Lower leg skin (tissue), 3 donors: Measurements from ENCODE around the gene SF3A2.

Experiments
- POLR2A ChIP-seq, 2 donors: fragments of 450-650 bp; IDR thresholded peaks; one replicate each; pipeline ENCODE4 v1.6.1; 2016 to 2017; ENCODE audit warnings: antibody characterized with exemption in 2 of 2, mild to moderate bottlenecking in 1 of 2, moderate library complexity in 1 of 2
- TF ChIP-seq, protein P1 (sequence below), 3 donors: fragments of 450-650 bp; IDR thresholded peaks; one replicate each; pipeline ENCODE4 v1.5.1; 2016; ENCODE audit warnings: antibody characterized with exemption in 3 of 3, mild to moderate bottlenecking in 3 of 3, moderate library complexity in 2 of 3

DNA sequence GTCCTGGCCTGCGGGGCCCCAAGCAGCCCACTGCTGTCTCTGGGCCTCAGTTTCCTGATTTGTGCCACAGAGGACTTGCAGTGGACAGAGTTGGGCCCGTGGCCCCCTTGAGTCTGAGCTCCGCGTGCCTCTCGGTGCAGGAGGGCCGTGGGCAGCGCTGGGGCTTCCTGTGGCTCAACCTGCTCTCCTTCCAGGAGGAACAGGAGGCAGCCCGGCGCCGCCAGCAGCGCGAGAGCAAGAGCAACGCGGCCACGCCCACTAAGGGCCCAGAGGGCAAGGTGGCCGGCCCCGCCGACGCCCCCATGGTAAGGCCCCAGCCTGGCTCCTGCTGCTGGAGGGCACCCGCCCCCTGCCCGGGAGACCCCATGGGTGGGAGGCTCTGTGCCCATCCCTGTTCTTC lies 26.4 kb upstream of the SF3A2 start:
- TF ChIP-seq, protein P1, sequence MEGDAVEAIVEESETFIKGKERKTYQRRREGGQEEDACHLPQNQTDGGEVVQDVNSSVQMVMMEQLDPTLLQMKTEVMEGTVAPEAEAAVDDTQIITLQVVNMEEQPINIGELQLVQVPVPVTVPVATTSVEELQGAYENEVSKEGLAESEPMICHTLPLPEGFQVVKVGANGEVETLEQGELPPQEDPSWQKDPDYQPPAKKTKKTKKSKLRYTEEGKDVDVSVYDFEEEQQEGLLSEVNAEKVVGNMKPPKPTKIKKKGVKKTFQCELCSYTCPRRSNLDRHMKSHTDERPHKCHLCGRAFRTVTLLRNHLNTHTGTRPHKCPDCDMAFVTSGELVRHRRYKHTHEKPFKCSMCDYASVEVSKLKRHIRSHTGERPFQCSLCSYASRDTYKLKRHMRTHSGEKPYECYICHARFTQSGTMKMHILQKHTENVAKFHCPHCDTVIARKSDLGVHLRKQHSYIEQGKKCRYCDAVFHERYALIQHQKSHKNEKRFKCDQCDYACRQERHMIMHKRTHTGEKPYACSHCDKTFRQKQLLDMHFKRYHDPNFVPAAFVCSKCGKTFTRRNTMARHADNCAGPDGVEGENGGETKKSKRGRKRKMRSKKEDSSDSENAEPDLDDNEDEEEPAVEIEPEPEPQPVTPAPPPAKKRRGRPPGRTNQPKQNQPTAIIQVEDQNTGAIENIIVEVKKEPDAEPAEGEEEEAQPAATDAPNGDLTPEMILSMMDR (IDR thresholded peaks at IDR 0.05): no peak
- TF ChIP-seq POLR2A (IDR thresholded peaks at IDR 0.05): no peak
